Smooth muscle cell (in vitro differentiated cells): ENCODE results near the gene MED10. TPM values are rescaled to one million over a fixed set of nuclear protein-coding genes. Genes with fewer than 3 reads are reported as not detected.
"Not testable (repeated sequence)": the region's sequence is repeated elsewhere in the genome, so short reads cannot be mapped to it uniquely, and the experiment has no call there.

Experiments used
- DNase-seq: peaks from one replicate; lab custom pipeline; 2025; ENCODE audit not compliant: unreplicated experiment; lab: John Stamatoyannopoulos, UW
- H2AFZ ChIP-seq: fragments of 200-600 bp; sonication (generic); 2 replicates; pipeline ENCODE4 v1.6.0; 2016; ENCODE audit warnings: antibody characterized with exemption, low read depth, mild to moderate bottlenecking
- H3F3A ChIP-seq: fragments of 200-600 bp; sonication (generic); 2 replicates; pipeline ENCODE4 v1.6.0; 2017; ENCODE audit warnings: antibody characterized with exemption, low read depth
- H3K27ac ChIP-seq: fragments of 200-600 bp; sonication (generic); 2 replicates; pipeline ENCODE4 v1.5.1; 2016; ENCODE audit warnings: low read depth, mild to moderate bottlenecking
- H3K27me3 ChIP-seq: fragments of 200-600 bp; sonication (generic); 2 replicates; pipeline ENCODE4 v1.6.1; 2016; ENCODE audit warnings: low read depth, mild to moderate bottlenecking
- H3K36me3 ChIP-seq: fragments of 200-600 bp; sonication (generic); 2 replicates; pipeline ENCODE4 v1.5.1; 2016; ENCODE audit warnings: low read depth
- H3K4me1 ChIP-seq: fragments of 200-600 bp; sonication (generic); 2 replicates; pipeline ENCODE4 v1.5.1; 2016; ENCODE audit warnings: low read depth
- H3K4me2 ChIP-seq: fragments of 200-600 bp; sonication (generic); 2 replicates; pipeline ENCODE4 v1.6.0; 2016; ENCODE audit warnings: mild to moderate bottlenecking
- H3K4me3 ChIP-seq: fragments of 200-600 bp; sonication (generic); 2 replicates; pipeline ENCODE4 v1.5.1; 2016; ENCODE audit warnings: mild to moderate bottlenecking
- H3K79me2 ChIP-seq: fragments of 200-600 bp; sonication (generic); 2 replicates; pipeline ENCODE4 v1.6.0; 2016; ENCODE audit warnings: low read depth, mild to moderate bottlenecking
- H3K9ac ChIP-seq: fragments of 200-600 bp; sonication (generic); 2 replicates; pipeline ENCODE4 v1.6.0; 2016; ENCODE audit warnings: low read depth
- H3K9me3 ChIP-seq: fragments of 200-600 bp; sonication (generic); replicated peaks from 2 replicates; pipeline ENCODE4 v1.5.1; 2016; ENCODE audit warnings: low read depth
- H4K20me1 ChIP-seq: fragments of 200-600 bp; sonication (generic); 2 replicates; pipeline ENCODE4 v1.6.0; 2016; ENCODE audit warnings: low read depth
- WGBS: methylation state at CpG from one replicate; pipeline ENCODE4 v1.1.7; 2016; ENCODE audit warnings: low lambda C conversion rate; 5-methylcytosine and 5-hydroxymethylcytosine counted together
- polyA plus RNA-seq: library from polyadenylated mRNA; unstranded; fragments of >200 nt; fragmentation: Nextera tagmentation; extraction: Ambion mirVana; gene quantifications from 2 replicates; pipeline ENCODE4 v1.2.1, GENCODE V29; 2016
- total RNA-seq: library from RNA; depleted of rRNA; stranded (reverse); fragments of >200 nt; gene quantifications from 2 replicates; pipeline ENCODE4 v1.2.3, GENCODE V29; 2014
- TF ChIP-seq, protein P1 (sequence below): fragments of 200-600 bp; sonication (generic); IDR thresholded peaks from 2 replicates; pipeline ENCODE4 v1.5.1; 2017; ENCODE audit warnings: borderline replicate concordance, mild to moderate bottlenecking, antibody characterized with exemption; ENCODE audit not compliant: insufficient read depth, poor library complexity, severe bottlenecking

Gene MED10
- total and polyA plus RNA-seq, 2 experiments from 2014 or later: 23.0 to 96.2 TPM

- TF ChIP-seq, protein P1, sequence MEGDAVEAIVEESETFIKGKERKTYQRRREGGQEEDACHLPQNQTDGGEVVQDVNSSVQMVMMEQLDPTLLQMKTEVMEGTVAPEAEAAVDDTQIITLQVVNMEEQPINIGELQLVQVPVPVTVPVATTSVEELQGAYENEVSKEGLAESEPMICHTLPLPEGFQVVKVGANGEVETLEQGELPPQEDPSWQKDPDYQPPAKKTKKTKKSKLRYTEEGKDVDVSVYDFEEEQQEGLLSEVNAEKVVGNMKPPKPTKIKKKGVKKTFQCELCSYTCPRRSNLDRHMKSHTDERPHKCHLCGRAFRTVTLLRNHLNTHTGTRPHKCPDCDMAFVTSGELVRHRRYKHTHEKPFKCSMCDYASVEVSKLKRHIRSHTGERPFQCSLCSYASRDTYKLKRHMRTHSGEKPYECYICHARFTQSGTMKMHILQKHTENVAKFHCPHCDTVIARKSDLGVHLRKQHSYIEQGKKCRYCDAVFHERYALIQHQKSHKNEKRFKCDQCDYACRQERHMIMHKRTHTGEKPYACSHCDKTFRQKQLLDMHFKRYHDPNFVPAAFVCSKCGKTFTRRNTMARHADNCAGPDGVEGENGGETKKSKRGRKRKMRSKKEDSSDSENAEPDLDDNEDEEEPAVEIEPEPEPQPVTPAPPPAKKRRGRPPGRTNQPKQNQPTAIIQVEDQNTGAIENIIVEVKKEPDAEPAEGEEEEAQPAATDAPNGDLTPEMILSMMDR: no peak
- H3K9ac ChIP-seq: no peak overlapping the region
- no peaks in the 10 kb centered on the region for H3K9me3 ChIP-seq
- H3K79me2 ChIP-seq: peaks cover 7% of the 10 kb centered on the region
- no peaks in the 10 kb centered on the region for H3F3A ChIP-seq
- H3K27me3 ChIP-seq: no peaks in the 10 kb centered on the region
- no peaks in the 10 kb centered on the region for H3K4me1 ChIP-seq
- no peak for DNase-seq
- no peak overlapping the region for H3K4me2 ChIP-seq
- WGBS: 93% methylated on average over 13 of the region's 13 CpGs
- H2AFZ ChIP-seq: no peak overlapping the region
- H4K20me1 ChIP-seq: peaks cover 47% of the 10 kb centered on the region
- no peak overlapping the region for H3K4me3 ChIP-seq
- H3K27ac ChIP-seq: no peak overlapping the region
- peaks cover 30% of the 10 kb centered on the region for H3K36me3 ChIP-seq
Observed at GRCh38 chr5:6370580-6370979, 7.8 kb downstream of the MED10 start.

DNA sequence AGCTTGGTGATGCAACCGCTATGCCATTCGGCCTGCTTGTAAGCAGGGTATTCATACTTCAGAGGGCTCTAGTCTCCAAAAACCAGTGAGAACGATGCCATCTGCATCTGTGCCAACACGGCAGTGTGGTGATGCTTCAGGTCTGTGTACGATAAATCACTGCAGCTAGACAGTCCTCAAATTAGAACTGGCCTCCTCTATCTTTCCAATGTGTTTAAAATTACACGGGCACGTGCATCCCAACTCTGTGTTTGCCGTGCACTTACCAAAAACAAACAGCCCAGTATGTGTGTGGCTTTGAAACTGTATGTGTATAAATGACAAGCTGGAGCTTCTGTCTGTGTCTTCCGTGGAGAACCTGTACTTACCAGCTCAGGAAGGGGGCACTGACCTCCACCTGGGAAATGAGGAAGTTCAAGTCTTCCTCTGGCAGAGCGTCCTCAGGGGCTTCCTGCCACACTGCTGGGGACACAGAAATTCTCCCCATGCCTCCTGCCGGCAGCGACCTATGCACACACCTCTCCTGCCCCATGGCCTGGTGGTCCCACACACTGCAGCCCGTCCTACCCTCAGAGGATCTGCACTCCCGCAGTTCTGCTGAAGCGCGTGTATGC lies 12.3 kb downstream of the MED10 start:
- TF ChIP-seq, protein P1: no peak
- no peak overlapping the region for H3K9ac ChIP-seq
- no peaks in the 10 kb centered on the region for H3K4me1 ChIP-seq
- H3K9me3 ChIP-seq: no peaks in the 10 kb centered on the region
- no peak overlapping the region for H2AFZ ChIP-seq
- no peak overlapping the region for H3K4me3 ChIP-seq
- 88% methylated on average over 16 of the region's 16 CpGs for WGBS
- H3K27ac ChIP-seq: no peak overlapping the region
- H3K36me3 ChIP-seq: no peaks in the 10 kb centered on the region
- H3K27me3 ChIP-seq: no peaks in the 10 kb centered on the region
- no peak for DNase-seq
- H3K4me2 ChIP-seq: no peak overlapping the region
- H3K79me2 ChIP-seq: no peaks in the 10 kb centered on the region
- peaks cover 8% of the 10 kb centered on the region for H4K20me1 ChIP-seq
- H3F3A ChIP-seq: no peaks in the 10 kb centered on the region

DNA sequence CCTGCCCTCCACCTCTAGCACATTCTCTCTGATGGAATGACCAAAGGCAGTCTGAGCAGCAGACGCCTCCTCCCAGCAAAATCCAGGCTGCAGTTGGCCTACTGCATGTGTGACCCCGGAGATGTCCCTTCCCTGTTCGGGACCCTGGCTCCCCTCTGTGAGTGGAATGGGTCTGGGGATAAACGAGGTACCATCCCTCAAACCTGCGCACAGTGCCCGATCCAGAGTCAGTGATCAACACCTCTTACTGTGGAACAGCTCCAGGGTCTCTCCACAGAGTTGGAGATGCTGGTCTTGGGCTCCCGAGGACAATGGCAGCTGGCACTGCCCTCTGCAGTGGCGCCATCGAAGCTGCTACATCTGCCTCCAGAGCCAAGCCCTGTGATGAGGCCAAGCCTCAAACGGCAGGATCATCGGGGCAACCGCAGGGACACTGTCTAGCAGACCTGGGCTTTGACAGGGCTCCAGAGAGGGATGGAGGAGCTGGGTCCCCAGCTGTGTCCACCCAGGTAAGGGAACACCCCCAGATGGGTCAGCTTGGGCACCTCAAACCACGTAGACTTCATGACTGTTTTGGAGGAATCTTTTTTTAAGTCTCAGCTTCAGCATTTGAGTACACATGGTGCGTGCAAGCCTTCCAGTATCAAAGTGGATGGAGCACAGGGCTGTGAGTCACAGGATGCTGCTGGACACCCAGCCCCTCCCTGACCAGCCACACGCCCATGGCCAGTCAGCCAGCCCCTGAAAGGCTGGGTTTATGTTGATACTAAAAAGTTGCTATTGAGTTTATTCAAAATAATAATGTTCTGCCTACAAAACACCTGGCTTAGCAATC lies 13.0 kb downstream of the MED10 start:
- Histone ChIP-seq H3K4me1 (no peaks in the 10 kb centered on the region), H3K27ac (no peak overlapping the region), H3K27me3 (no peaks in the 10 kb centered on the region), H3K79me2 (no peaks in the 10 kb centered on the region), H2AFZ (no peak overlapping the region), H3K4me3 (no peak overlapping the region), H3K9me3 (no peaks in the 10 kb centered on the region), H3K9ac (no peak overlapping the region), H3F3A (no peaks in the 10 kb centered on the region), H3K4me2 (no peak overlapping the region), H3K36me3 (no peaks in the 10 kb centered on the region), H4K20me1 (peaks cover under 1% of the 10 kb centered on the region)
- TF ChIP-seq, protein P1: no peak
- DNase-seq: no peak
- 88% methylated on average over 15 of the region's 15 CpGs for WGBS

DNA sequence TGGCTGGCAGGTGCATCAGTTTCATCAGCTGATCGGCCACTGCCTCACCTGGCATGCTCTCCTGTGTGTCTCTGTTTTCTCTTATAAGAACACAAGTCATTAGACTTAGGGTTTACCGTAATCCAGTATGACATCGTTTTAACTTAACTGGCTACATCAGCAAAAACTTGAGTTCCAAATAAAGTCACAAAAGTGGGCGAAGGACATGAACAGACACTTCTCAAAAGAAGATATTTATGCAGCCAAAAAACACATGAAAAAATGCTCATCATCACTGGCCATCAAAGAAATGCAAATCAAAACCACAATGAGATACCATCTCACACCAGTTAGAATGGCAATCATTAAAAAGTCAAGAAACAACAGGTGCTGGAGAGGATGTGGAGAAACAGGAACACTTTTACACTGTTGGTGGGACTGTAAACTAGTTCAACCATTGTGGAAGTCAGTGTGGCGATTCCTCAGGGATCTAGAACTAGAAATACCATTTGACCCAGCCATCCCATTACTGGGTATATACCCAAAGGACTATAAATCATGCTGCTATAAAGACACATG lies 14.8 kb downstream of the MED10 start:
- H3K36me3 ChIP-seq, H3K4me3 ChIP-seq, H3F3A ChIP-seq, H3K9ac ChIP-seq, H3K79me2 ChIP-seq, H3K4me1 ChIP-seq, DNase-seq, H4K20me1 ChIP-seq, H3K27me3 ChIP-seq, H3K4me2 ChIP-seq, H3K9me3 ChIP-seq, H2AFZ ChIP-seq, H3K27ac ChIP-seq: not testable (repeated sequence)
- WGBS: 93% methylated on average over 4 of the region's 5 CpGs
